ENCODE measurements around the gene MRTFB. TPM values are rescaled to one million over a fixed set of nuclear protein-coding genes. Genes with fewer than 3 reads are reported as not detected.
A peak's percentile ranks its signal among the peaks of the same experiment; 100 is the strongest.

MRTFB gene
- total and polyA plus RNA-seq, 2 of the 13 experiments (the other 11 are each of a cell fraction or from before 2014, with no cell fraction given), result 11.4 to 14.0 TPM

DNA sequence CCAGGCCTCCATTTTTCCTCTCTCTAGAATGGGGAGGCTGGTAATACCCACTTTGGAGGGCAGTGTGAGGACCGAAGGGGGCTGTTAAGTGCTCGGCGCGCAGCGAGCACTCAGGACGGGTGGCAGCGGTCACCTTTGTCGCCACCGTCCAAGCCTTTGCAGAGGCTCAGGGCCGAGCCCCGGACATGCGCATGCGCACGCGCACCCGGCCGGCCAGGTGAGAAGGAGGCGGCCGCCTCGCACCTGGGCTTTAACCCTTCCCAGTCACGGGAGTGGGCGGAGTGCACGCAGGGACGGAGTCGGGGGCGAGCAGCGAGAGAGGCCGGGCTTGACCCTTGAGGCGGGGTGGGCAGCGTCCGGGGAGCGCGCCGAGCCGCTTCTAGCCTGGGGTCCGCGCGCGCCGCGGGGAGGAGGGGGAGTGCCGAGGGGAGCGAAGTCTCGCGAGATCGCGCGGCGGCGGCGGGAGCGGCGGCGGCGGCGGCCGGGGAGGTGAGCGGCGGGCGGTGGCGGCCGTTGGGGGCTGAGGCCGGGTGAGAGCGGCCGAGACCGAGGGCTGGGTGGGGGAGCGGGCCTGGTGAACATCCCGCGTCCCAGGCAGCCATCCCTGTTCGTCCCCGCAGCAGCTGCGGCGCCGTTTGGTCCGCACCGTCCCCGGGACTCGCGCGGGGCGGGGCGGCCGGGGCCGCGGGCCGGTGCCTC is at the start of gene MRTFB (continued):
- TF ChIP-seq, protein P1, sequence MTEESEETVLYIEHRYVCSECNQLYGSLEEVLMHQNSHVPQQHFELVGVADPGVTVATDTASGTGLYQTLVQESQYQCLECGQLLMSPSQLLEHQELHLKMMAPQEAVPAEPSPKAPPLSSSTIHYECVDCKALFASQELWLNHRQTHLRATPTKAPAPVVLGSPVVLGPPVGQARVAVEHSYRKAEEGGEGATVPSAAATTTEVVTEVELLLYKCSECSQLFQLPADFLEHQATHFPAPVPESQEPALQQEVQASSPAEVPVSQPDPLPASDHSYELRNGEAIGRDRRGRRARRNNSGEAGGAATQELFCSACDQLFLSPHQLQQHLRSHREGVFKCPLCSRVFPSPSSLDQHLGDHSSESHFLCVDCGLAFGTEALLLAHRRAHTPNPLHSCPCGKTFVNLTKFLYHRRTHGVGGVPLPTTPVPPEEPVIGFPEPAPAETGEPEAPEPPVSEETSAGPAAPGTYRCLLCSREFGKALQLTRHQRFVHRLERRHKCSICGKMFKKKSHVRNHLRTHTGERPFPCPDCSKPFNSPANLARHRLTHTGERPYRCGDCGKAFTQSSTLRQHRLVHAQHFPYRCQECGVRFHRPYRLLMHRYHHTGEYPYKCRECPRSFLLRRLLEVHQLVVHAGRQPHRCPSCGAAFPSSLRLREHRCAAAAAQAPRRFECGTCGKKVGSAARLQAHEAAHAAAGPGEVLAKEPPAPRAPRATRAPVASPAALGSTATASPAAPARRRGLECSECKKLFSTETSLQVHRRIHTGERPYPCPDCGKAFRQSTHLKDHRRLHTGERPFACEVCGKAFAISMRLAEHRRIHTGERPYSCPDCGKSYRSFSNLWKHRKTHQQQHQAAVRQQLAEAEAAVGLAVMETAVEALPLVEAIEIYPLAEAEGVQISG (CRISPR knock-in tag; IDR thresholded peaks at IDR 0.05), result peak; percentile 86
- peak; percentile 71; the same call in 1 of the 2 replicates for TF ChIP-seq THAP11 (CRISPR knock-in tag; IDR thresholded peaks at IDR 0.05)
- TF ChIP-seq RCOR2 (CRISPR knock-in tag; IDR thresholded peaks at IDR 0.05), result no peak; the same call in 1 of the 2 replicates
- peak; percentile 95 for TF ChIP-seq SAFB2 (CRISPR knock-in tag; IDR thresholded peaks at IDR 0.05; ENCODE audit: borderline replicate concordance, low read depth)
- TF ChIP-seq ZNF256 (CRISPR knock-in tag; conservative IDR thresholded peaks at IDR 0.05), result no peak
- no peak for TF ChIP-seq U2AF1 (optimal IDR thresholded peaks at IDR 0.05; ENCODE audit: low read depth, low read length)
- TF ChIP-seq ZZZ3 (CRISPR knock-in tag; IDR thresholded peaks at IDR 0.05; ENCODE audit: borderline replicate concordance), result peak; percentile 87
- TF ChIP-seq NCOR1 (IDR thresholded peaks at IDR 0.05; ENCODE audit: borderline replicate concordance, low read length), result no peak
- TF ChIP-seq, protein P2, sequence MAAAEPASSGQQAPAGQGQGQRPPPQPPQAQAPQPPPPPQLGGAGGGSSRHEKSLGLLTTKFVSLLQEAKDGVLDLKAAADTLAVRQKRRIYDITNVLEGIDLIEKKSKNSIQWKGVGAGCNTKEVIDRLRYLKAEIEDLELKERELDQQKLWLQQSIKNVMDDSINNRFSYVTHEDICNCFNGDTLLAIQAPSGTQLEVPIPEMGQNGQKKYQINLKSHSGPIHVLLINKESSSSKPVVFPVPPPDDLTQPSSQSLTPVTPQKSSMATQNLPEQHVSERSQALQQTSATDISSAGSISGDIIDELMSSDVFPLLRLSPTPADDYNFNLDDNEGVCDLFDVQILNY (CRISPR knock-in tag; conservative IDR thresholded peaks at IDR 0.05), result peak; percentile 70; the same call in 1 of the 2 replicates
- TF ChIP-seq ZNF160 (CRISPR knock-in tag; IDR thresholded peaks at IDR 0.05), result 0 out of 2 replicates have a peak, but pooled peaks have one; percentile 79
- 0 out of 2 replicates have a peak, but pooled peaks have one; percentile 54 for TF ChIP-seq HOXD1 (CRISPR knock-in tag; IDR thresholded peaks at IDR 0.05)
- 0 out of 2 replicates have a peak, but pooled peaks have one; percentile 11 for TF ChIP-seq ZBTB8A (CRISPR knock-in tag; IDR thresholded peaks at IDR 0.05; ENCODE audit: borderline replicate concordance, low read depth)
- peak; percentile 92; the same call in 1 of the 2 replicates for TF ChIP-seq ETV6 (CRISPR knock-in tag; conservative IDR thresholded peaks at IDR 0.05)
- TF ChIP-seq KMT2A (CRISPR knock-in tag; IDR thresholded peaks at IDR 0.05), result peak; percentile 51; the same call in 1 of the 2 replicates
- TF ChIP-seq, protein P3, sequence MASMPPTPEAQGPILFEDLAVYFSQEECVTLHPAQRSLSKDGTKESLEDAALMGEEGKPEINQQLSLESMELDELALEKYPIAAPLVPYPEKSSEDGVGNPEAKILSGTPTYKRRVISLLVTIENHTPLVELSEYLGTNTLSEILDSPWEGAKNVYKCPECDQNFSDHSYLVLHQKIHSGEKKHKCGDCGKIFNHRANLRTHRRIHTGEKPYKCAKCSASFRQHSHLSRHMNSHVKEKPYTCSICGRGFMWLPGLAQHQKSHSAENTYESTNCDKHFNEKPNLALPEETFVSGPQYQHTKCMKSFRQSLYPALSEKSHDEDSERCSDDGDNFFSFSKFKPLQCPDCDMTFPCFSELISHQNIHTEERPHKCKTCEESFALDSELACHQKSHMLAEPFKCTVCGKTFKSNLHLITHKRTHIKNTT (CRISPR knock-in tag; IDR thresholded peaks at IDR 0.05), result no peak
- TF ChIP-seq, protein P4, sequence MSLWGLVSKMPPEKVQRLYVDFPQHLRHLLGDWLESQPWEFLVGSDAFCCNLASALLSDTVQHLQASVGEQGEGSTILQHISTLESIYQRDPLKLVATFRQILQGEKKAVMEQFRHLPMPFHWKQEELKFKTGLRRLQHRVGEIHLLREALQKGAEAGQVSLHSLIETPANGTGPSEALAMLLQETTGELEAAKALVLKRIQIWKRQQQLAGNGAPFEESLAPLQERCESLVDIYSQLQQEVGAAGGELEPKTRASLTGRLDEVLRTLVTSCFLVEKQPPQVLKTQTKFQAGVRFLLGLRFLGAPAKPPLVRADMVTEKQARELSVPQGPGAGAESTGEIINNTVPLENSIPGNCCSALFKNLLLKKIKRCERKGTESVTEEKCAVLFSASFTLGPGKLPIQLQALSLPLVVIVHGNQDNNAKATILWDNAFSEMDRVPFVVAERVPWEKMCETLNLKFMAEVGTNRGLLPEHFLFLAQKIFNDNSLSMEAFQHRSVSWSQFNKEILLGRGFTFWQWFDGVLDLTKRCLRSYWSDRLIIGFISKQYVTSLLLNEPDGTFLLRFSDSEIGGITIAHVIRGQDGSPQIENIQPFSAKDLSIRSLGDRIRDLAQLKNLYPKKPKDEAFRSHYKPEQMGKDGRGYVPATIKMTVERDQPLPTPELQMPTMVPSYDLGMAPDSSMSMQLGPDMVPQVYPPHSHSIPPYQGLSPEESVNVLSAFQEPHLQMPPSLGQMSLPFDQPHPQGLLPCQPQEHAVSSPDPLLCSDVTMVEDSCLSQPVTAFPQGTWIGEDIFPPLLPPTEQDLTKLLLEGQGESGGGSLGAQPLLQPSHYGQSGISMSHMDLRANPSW (CRISPR knock-in tag; IDR thresholded peaks at IDR 0.05; ENCODE audit: borderline replicate concordance), result peak; percentile 87
- no peak for TF ChIP-seq XBP1 (CRISPR knock-in tag; IDR thresholded peaks at IDR 0.05)
- TF ChIP-seq TCF7L2 (IDR thresholded peaks at IDR 0.05; ENCODE audit: low read depth, low read length), result no peak
- peak; percentile 56 for TF ChIP-seq SATB2 (CRISPR knock-in tag; IDR thresholded peaks at IDR 0.05)
- peak; percentile 82 for TF ChIP-seq HDAC2 (CRISPR knock-in tag; IDR thresholded peaks at IDR 0.05)
- TF ChIP-seq, protein P5, sequence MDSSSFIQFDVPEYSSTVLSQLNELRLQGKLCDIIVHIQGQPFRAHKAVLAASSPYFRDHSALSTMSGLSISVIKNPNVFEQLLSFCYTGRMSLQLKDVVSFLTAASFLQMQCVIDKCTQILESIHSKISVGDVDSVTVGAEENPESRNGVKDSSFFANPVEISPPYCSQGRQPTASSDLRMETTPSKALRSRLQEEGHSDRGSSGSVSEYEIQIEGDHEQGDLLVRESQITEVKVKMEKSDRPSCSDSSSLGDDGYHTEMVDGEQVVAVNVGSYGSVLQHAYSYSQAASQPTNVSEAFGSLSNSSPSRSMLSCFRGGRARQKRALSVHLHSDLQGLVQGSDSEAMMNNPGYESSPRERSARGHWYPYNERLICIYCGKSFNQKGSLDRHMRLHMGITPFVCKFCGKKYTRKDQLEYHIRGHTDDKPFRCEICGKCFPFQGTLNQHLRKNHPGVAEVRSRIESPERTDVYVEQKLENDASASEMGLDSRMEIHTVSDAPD (CRISPR knock-in tag; IDR thresholded peaks at IDR 0.05), result no peak; the same call in 1 of the 2 replicates
- TF ChIP-seq NFRKB (IDR thresholded peaks at IDR 0.05), result no peak

Measured in HepG2 (cell line).